ENCODE measurements around the gene FLAD1. TPM values are rescaled to one million over a fixed set of nuclear protein-coding genes. Genes with fewer than 3 reads are reported as not detected.
"Not testable (repeated sequence)": the region's sequence is repeated elsewhere in the genome, so short reads cannot be mapped to it uniquely, and the experiment has no call there.

The FLAD1 gene
- total and polyA plus RNA-seq, 2 of the 8 experiments (the other 6 are each of a cell fraction or from before 2014, with no cell fraction given) = 104 to 143 TPM

GRCh38 chr1:154977762-154978161 lies 5.4 kb upstream of the FLAD1 start:
- H3K9me3 ChIP-seq (ENCODE audit: insufficient read depth in 2 of 2, low read depth in 1 of 2, low read length in 1 of 2); H2BK20ac ChIP-seq (ENCODE audit: low read length); H4K5ac ChIP-seq (ENCODE audit: insufficient read length, low read depth, low read length); H3K79me1 ChIP-seq (ENCODE audit: low read depth, low read length); H3K9ac ChIP-seq (replicated peaks in 1 of 4; ENCODE audit: extremely low read depth in 1 of 4, low read depth in 3 of 4, low read length in 3 of 4); H3K4me2 ChIP-seq (ENCODE audit: insufficient read depth in 1 of 2, low read depth in 2 of 2, low read length in 2 of 2); H2BK12ac ChIP-seq (ENCODE audit: low read depth, low read length); H3K56ac ChIP-seq (replicated peaks; ENCODE audit: insufficient read length, low read depth, low read length); H2AFZ ChIP-seq (ENCODE audit: low read length); H2BK15ac ChIP-seq (ENCODE audit: low read length); H4K20me1 ChIP-seq (replicated peaks in 1 of 2; ENCODE audit: control insufficient read depth in 1 of 2, insufficient read depth in 2 of 2, low read length in 2 of 2); H2BK5ac ChIP-seq (ENCODE audit: low read depth, low read length); H3K18ac ChIP-seq (ENCODE audit: extremely low read depth, low read length); H3K14ac ChIP-seq (ENCODE audit: insufficient read length); H3K4me3 ChIP-seq (ENCODE audit: extremely low read depth in 1 of 4, insufficient read depth in 2 of 4, low read depth in 3 of 4, low read length in 4 of 4); H3K27ac ChIP-seq (ENCODE audit: low read depth, low read length); H3K23ac ChIP-seq (ENCODE audit: insufficient read length); H3K27me3 ChIP-seq (replicated peaks in 1 of 4; ENCODE audit: control insufficient read depth in 3 of 4, extremely low read depth in 1 of 4, insufficient read depth in 3 of 4, low read length in 3 of 4); H2AK5ac ChIP-seq (ENCODE audit: low read depth, low read length); H2BK120ac ChIP-seq (replicated peaks; ENCODE audit: low read depth, low read length); H4K8ac ChIP-seq (ENCODE audit: extremely low read depth, insufficient read depth, low read length); FAIRE-seq; H4K91ac ChIP-seq (replicated peaks; ENCODE audit: insufficient read length, low read length); H3K4ac ChIP-seq (replicated peaks; ENCODE audit: insufficient read length, low read depth, low read length); DNase-seq (ENCODE audit: low read depth in 1 of 2, low spot score in 2 of 2): not testable (repeated sequence)
- POLR2A ChIA-PET (ENCODE audit: partially characterized antibody) = interaction anchor here (22.4 to 42.8 kb wide), 2 partner anchors 17 to 19 kb away, joined by 662 to 702 read pairs; partner anchors contain the start of genes LENEP, PBXIP1, PYGO2 and ZBTB7B
- peaks cover 19 to 54% of the 10 kb centered on the region in 2 experiments for H3K79me2 ChIP-seq (ENCODE audit: control insufficient read depth in 1 of 2, insufficient read depth in 2 of 2, low read length in 2 of 2)
- peaks cover 0 to 12% (median 5%) of the 10 kb centered on the region in 4 experiments; a peak in 4 of 7 replicates for H3K4me1 ChIP-seq (replicated peaks in 1 of 4; ENCODE audit: control insufficient read depth in 3 of 4, insufficient read depth in 4 of 4, low read length in 3 of 4)
- WGBS, 2 experiments (ENCODE audit: extremely low coverage in 1 of 2, insufficient coverage in 1 of 2, insufficient read length in 1 of 2, insufficient replicate concordance in 2 of 2, low coverage in 1 of 2, low lambda C conversion rate in 2 of 2, missing lambda C conversion rate in 1 of 2) = 92% methylated on average over 3 of the region's 3 CpGs; no CpG with 5 or more reads in 1 of the 2 experiments
- CTCF ChIA-PET (ENCODE audit: partially characterized antibody) = interaction anchor here (20.6 kb wide), 1 partner anchor 19 kb away, joined by 334 read pairs; the partner anchor contains the start of gene LENEP
- H3K23me2 ChIP-seq (ENCODE audit: low read depth, low read length) = peaks cover 12% of the 10 kb centered on the region
- H3K36me3 ChIP-seq (ENCODE audit: control insufficient read depth in 2 of 4, insufficient read depth in 4 of 4, low read length in 3 of 4) = peaks cover 9 to 30% (median 17%) of the 10 kb centered on the region in 4 experiments

Measured in H1 (cell line).